Activated T-helper 1 cell treated with Interleukin-2 at 50 U/mL for 16 hours (primary cell): ENCODE measurements around the gene ADGRG7.
"Not testable (repeated sequence)": the region's sequence is repeated elsewhere in the genome, so short reads cannot be mapped to it uniquely, and the experiment has no call there.

ENCODE experiments used
- DNase-seq: peaks from one replicate; pipeline ENCODE4 v3.0.0-alpha.2; 2020; ENCODE audit warnings: low read depth

The ADGRG7 gene

DNA sequence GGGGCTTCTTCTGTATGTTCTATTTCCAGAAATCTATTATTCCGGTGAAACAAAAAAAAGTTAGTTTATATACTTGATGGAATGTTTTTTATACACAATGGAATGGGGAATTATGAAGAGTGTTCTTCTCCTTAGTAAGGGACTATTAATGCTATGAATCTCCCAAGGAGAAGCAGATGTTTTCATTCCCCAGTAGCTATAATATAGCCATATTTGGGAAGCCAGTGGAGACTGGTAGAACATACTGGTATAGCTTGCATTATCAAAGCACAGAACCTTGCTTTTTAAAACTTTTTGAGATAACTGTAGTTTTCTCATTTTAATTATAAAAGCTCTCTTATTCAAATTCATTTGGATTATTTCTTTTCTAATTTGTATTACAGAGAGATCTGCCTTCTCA is 38.3 kb downstream of the ADGRG7 start:
- no peak for DNase-seq

DNA sequence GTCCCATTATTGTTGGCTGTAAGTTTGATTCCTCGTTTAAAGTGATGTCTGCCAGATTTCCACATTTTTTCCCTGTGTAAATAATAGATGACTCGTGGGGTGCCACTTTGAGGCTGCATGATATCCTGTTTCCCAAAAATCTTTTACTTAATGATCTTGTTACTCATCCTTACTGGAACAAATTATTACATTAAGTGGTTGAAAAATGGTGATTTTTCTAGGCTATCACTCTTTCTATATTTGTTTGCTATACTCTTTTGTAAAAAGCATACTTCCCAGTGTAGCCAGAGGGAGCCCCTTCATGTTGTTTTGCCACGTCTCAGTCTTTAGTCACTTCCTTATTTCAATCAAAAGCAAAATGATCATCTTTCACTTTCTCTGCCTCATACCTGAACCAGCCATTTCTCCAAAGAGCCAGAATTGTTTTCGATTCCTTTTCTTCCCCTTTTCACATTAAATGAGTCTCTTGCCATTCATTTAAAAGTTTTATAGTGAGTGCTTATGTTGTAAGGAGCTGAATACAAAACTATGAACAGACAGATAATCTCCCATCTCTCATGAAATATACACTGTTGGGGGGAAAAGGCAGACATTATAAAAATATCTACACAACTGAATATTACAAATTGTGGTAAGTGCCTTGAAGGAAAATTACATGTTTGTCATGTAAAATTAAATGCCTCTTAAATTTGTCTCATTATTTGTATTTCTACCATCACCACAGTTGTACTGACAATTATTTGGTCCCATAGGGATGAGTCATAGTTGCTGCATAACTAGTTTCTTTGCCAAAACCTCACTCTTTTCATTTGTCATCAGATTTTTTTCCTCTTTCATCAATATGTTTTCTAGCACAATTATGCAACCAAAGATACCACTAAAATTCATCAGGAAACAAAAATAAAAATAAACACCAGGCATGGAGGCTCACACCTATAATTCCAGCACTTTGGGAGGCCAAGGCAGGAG is 41.5 kb downstream of the ADGRG7 start:
- DNase-seq: no peak

DNA sequence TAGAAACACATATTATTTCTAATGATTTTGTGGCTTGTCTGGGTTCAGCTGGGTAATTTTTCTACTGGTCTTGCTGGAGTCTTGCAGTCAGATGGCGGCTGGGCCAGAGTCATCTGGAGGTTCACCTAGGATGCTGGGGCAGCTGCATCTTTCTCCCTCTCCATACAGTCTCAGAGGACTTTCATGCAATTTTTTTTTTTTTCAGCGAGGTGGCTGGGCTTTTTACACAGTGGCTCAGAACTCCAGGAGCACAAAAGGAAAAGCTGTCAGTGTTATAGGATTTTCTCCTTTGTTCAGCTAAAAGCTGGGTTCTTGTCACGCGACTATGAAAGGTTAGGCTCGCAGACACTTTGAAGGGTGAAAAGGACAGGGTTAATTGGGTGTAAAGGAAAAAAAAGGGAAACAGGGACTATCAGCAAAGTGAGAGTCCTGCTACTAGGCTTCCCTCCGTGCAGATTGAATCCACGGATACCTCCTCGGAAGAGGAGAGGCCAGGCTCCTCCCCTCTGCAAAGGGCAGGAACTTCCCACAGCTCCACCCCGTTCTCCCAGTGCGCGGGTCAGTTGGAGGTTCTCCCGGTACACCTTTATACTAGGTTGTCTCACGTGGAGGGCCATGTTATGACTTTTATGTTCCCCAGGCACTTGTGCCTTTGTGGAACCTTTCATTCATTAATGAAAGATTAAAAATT is 44.3 kb downstream of the ADGRG7 start:
- no peak for DNase-seq

DNA sequence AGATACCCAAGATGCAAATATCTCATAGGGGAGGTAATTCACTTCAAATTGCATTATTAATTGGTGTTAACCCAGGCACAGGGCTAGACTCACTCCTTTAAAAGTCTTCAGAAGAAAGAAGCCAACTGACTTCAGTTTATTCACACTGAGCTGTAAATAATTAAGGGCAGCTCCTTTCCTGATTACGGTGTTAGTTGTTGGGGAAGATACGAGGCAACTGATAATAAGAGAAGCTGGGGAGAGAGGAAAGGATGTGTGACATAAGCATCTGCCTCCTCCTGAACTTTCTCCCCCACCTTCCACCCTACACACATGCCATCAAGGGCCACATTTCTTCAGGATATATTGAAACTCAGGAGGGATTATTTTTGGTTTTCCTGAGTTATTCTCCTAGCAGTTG is 47.5 kb downstream of the ADGRG7 start:
- DNase-seq: no peak

DNA sequence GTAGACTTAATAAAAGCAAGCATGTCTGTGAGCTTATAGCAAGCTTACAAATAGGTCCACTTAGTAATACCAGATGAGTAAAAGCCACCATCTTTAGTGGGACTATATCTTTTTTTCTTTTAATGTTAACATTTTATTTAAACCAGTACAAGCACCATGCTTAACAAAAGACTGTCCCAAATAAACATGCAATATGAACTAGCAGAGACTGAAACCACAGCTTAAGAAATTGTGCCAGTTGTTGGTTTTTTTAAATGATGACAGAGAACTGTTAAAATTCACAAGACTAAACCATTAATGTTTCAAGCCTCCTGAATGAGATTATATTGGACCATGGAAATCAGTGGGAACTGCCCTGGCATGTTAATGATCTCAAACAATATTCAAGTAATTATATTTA is 51.9 kb downstream of the ADGRG7 start:
- DNase-seq: not testable (repeated sequence)

DNA sequence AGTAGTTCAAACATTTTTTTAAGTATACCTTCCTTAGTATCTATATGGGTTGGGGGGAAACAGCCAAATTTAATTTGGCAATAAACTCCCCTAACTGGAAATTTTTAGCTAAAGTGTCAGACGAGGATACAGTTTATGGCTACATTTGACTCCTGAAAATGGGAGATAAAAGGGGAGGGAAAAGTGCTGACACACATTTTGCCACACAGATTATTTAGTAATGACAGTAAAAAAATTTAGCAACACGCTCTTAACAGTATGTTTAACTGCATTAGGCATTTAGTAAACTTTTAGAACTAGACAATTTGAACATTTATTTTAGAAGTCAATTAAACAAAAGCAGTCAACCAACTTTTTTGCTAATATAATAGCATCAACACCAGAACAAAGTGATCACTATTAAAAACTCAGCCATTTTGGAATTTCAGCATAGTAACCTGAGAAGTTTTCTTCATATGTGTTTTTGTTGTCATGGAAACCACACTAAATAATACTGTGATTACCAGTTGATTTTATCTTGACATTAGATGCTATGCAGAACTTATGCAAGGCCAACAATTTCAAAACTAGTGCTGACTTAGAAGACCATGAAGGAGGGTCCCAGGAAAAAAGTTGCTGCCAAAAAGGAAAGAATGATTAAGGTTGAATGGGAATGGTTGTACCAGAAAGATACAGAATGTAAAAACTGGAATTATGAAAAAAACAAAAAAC is 52.9 kb downstream of the ADGRG7 start:
- no peak for DNase-seq

DNA sequence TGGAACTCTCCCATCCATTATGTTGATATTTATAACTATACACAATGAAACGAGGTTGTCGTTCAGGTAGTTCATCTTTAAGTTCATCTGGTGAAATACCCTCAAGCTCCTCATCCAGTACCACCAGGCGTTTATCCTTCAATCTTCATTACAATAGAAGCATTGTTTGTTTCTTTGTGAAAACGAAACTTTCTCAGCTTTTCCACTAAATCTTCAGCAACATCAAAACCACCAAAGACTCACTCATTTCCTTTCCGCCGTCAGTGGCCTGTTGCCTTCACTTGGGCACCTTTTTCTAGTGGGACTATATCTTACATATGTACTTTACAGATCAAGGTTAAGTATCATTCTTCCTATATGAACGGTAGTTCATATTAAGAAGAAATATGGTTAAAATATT is 55.8 kb downstream of the ADGRG7 start:
- no peak for DNase-seq

DNA sequence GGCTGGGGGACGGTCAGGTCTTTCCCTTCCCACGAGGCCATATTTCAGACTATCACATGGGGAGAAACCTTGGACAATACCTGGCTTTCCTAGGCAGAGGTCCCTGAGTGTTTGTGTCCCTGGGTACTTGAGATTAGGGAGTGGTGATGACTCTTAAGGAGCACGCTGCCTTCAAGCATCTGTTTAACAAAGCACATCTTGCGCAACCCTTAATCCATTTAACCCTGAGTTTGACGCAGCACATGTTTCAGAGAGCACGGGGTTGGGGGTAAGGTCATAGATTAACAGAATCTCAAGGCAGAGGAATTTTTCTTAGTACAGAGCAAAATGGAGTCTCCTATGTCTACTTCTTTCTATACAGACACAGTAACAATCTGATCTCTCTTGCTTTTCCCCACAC is 57.3 kb downstream of the ADGRG7 start:
- not testable (repeated sequence) for DNase-seq

DNA sequence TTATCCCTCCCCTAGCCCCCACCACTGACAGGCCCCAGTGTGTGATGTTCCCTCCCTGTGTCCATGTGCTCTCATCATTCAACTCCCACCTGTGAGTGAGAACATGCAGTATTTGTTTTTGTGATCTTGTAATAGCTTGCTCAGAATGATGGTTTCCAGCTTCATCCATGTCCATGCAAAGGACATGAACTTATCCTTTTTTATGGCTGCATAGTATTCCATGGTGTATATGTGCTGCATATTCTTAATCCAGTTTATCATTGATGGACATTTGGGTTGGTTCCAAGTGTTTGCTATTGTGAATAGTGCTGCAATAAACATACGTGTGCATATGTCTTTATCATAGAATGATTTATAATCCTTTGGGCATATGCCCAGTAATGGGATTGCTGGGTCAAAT is 57.9 kb downstream of the ADGRG7 start:
- DNase-seq: not testable (repeated sequence)

DNA sequence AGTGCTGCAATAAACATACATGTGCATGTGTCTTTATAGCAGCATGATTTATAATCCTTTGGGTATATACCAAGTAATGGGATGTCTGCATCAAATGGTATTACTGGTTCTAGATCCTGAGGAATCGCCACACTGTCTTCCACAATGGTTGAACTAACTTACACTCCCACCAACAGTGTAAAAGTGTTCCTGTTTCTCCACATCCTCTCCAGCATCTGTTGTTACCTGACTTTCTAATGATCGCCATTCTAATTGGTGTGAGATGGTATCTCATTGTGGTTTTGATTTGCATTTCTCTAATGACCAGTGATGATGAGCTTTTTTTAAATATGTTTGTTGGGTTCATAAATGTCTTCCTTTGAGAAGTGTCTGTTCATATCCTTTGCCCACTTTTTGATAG is 61.6 kb downstream of the ADGRG7 start:
- not testable (repeated sequence) for DNase-seq

DNA sequence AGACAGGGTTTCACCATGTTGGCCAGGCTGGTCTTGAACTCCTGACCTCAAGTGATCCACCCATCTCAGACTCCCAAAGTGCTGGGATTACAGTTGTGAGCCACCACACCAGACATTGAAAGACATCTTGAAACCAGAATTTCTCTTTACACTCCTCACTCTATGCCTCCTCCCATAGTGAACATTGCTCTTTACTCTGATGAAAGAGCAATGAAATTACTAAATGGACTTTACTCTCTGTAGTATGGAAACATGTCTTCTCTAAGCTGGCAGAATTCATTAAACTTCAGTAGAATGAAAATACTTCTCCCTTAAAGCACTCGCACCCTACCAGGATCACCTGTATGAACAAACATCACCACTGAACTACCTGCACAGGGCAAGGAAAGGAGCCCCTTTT is 72.1 kb downstream of the ADGRG7 start:
- no peak for DNase-seq

DNA sequence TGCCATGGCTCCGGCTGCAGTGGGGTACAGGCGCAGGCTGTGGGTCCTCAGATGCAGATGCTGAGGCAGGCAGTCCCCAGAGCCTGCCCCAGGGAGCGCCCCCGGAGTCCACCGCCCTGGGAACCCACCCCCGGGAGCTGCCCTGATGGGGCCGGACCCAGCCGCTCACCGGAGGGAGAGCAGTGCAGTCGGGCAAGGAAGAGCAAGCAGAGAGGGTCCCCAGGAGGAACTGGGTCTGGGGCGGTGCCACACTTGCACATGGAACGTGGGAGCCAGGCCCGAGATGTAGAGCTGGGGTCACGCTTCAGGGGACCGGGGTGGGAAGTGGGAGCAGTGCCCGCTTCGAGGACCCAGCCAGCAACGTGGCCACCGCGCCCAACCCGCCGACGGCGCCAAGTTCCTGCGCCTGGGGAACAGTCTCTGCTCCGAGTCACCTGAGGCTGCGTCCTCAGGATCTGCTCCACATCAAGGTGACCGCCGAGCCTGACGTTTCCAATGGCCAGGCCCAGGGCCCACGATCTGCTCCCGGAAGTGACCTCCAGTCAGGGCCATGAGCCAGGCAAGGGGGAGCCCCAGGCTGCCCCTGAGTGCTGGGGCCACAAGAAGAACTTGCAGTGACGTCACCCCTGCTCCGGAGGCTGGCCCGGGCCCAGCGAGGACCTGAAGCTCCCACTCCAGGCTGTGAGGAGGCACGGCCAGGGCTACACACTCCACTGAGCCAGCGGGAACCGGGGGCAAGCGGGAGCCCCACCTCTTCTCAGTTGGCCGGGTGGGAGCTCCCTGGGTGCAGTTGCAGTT is 72.9 kb downstream of the ADGRG7 start:
- DNase-seq: no peak

DNA sequence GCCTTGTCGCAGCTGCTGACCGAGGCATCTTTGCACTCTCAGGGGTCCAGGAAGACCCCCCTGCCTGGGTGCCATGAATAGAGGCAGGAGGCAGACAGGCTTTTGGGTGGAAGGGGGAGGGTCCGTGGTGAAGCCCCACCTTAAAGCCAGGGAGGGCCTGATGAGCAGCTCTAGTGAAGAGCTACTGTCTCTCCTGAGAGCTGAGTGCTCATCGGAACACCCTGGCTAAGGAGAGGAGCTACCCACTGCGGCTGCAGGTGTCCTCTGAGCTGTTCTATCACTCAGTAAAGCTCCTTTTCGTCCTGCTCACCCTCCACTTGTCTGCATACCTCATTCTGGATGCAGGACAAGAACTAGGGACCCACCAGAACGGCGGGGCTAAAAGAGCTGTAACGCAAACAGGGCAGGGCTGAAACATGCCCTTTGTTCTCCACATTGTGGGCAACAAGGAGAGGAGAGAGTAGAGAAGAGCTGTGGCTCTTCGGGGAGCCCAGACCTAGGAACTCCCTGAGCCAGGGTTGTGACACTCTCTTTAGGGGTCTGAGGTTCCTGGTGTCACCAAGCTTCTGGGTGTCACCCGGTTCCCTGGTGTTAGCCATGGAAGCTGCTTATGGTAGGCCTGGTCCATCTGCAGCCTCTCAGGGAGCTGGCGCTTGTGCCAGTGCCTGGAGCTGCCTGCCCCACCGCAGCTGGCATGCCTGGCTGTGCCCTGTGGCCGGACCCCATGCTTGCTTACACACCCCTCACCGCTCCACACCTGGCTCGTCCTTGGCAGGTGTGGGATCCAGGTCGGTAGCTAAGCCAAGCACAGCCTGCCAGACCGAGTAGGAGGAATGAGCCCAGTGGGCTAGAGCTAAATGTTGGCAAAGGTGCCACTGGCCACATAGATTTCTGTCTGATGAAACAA is 73.7 kb downstream of the ADGRG7 start:
- DNase-seq: no peak

DNA sequence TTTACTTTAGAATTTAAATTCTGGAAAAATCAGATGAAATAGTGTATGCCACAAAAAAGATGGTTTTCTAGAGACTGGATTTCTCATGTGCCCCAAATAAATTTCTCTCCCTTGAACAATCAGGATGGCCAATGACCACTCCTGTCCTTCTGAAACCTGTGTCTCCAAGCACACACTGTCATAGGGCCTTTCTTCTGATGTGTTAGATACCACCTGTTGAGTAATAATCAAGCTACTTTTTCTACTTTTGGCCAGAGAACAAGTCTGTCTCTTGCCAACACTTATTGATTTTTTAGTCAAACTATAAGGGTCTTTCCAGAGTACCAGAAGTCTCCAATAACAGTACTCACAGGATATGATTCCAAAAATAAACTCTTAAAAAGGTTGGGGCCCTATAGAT is 83.8 kb downstream of the ADGRG7 start:
- DNase-seq: no peak

DNA sequence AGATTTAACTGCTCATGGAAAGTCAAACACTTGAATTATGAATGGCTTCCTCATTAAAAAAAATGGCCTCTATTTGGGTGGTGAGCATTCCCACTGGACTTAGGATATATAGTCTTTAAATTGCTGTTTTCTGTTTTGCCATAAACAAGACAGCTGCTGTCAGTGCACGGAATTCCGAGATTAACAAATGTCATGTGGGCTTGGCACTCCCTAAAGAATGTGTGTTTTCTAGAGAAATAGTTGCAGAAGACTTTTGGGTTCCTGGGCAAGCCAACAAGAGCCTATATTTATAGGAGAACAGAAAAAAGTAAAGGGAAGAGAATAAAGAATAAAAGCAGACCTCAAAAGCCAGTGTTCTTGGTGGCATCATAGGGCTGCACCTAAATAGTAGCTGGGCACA is 86.3 kb downstream of the ADGRG7 start:
- DNase-seq: no peak

DNA sequence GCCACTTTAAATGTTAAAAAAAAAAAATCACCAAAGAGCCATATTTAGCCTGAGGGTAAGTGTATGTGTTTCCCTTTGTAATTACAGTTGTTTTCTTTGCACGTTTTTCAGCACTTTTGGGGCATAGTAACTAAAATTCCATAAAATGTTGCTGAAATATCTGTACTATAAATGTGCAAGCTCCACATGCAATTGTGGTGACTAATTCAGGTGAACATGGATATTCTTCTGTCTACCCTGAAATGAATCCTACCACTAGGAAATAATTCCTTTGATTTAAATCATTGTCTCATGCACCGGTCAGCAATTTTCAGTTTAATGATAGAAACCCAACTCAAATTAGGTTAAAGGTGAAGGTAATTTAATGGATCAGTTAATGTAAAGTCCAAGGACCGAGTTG is 86.8 kb downstream of the ADGRG7 start:
- no peak for DNase-seq

DNA sequence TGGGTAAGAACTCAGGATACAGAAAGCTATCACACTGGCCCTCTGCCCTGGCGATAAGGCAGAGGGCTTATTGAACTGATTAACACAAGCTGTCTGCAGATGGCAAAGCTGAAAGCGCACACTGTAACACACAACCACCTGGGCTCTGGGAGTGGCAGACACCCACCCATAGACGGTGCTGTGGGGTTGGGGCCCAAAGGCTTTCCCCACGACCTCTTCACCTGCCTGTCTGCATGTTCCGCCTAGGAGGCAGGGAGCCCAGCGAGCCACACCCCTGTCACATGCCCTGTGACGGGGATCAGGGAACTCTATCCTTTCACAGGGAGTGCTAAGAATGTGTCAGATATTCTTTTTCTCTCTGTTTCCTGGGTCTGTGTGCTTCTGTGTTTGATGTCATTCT is 87.8 kb downstream of the ADGRG7 start:
- DNase-seq: no peak

DNA sequence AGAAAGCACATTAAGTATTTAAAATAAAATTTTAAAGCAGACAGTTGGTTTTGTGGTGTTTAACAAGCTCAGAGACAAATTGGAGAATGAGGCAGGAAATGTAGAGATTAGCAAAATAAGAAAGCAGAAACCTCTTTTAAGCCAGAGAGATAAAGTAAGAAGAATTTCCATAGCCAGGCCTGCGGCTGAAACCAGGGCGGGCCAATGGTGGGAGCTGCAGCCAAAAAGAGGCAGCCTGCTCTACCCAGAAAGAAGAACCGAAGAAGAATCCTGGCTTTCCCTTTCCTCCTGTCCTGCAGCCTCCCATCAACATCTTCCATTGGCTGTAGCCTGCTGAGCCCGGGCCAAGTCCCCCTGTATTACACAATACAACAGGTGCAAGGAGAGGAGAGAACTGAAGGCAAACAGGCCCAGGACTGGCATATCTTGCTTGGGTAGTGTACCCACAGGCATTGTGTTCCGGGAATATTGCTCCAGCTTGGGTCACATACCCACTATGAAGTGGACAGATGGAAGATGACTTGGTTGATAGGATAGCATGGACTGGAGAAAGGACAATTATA is 88.4 kb downstream of the ADGRG7 start:
- no peak for DNase-seq

DNA sequence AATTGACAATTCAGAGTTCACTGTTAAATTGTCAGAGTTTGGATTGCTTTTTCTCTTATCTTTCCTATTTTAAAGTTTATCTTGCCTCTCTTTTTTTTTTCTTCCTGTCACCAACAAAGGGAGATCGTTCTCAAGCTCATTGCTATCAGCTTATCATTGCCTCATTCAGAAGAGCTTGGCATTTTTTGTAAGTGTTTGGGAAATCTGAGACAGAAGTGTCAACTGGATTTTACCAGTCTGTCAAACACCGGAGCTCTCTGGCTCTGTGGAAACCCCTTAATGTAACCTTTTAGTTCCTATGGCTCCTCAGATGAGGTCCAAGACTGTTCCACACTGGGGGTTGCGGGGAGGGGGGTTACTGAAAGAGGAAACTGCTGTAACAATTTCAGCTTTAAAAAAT is 89.3 kb downstream of the ADGRG7 start:
- no peak for DNase-seq

DNA sequence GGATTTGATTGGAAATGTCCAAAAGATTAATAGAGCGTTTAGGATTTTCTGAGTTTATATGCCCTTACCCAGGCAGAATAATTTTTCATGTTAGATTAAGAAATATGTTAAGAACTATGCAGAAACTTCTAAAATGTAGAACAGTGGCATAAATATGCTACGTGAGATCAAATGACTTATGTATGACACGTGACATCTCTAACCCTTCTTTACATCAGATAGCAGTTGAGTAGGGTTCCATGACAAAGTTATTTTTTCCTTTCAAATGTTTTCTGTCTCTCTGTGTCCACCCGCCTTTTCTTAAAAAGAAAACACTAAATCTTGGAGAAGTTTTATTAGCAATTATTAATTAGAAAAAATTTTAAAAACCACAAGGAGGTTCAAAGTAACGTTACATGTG is 91.3 kb downstream of the ADGRG7 start:
- no peak for DNase-seq
